H9 (cell line): Measurements from ENCODE around the gene STARD10. TPM values are rescaled to one million over a fixed set of nuclear protein-coding genes. Genes with fewer than 3 reads are reported as not detected.

Experiments
- DNase-seq: peaks from one replicate; pipeline ENCODE4 v3.0.0-alpha.2; 2017
- H2AFZ ChIP-seq: one replicate; pipeline ENCODE4 v1.6.1; 2013; ENCODE audit warnings: mild to moderate bottlenecking, low read length, control low read depth, moderate library complexity
- H2AK5ac ChIP-seq: 2 replicates; pipeline ENCODE4 v1.6.1; 2013; ENCODE audit warnings: low read length, control low read depth, mixed read lengths; ENCODE audit not compliant: insufficient read length
- H2BK120ac ChIP-seq: one replicate; pipeline ENCODE4 v1.6.1; 2013; ENCODE audit warnings: low read depth, mild to moderate bottlenecking, low read length, control low read depth, inconsistent platforms; ENCODE audit not compliant: poor library complexity, severe bottlenecking
- H2BK12ac ChIP-seq: 2 replicates; pipeline ENCODE4 v1.6.1; 2013; ENCODE audit warnings: low read length, control low read depth, mixed read lengths, low read depth; ENCODE audit not compliant: insufficient read length
- H2BK15ac ChIP-seq: 2 replicates; pipeline ENCODE4 v1.6.1; 2013; ENCODE audit warnings: low read depth, low read length, control low read depth
- H2BK20ac ChIP-seq: one replicate; pipeline ENCODE4 v1.6.1; 2013; ENCODE audit warnings: low read depth, mild to moderate bottlenecking, low read length, control low read depth, inconsistent platforms; ENCODE audit not compliant: poor library complexity, severe bottlenecking
- H2BK5ac ChIP-seq: 2 replicates; pipeline ENCODE4 v1.6.1; 2013; ENCODE audit warnings: low read length, control low read depth, mixed read lengths; ENCODE audit not compliant: insufficient read length
- H3K14ac ChIP-seq: 2 replicates; pipeline ENCODE4 v1.6.1; 2013; ENCODE audit warnings: low read length, control low read depth; ENCODE audit not compliant: insufficient read depth
- H3K18ac ChIP-seq: 2 replicates; pipeline ENCODE4 v1.6.1; 2013; ENCODE audit warnings: low read depth, mild to moderate bottlenecking, mixed read lengths, low read length, control low read depth; ENCODE audit not compliant: insufficient read length
- H3K23ac ChIP-seq: 2 replicates; pipeline ENCODE4 v1.6.1; 2013; ENCODE audit warnings: low read length, control low read depth, mixed read lengths, low read depth; ENCODE audit not compliant: insufficient read length
- H3K23me2 ChIP-seq: 2 replicates; pipeline ENCODE4 v1.6.1; 2013; ENCODE audit warnings: low read depth, mild to moderate bottlenecking, mixed read lengths, low read length, control low read depth; ENCODE audit not compliant: insufficient read length, poor library complexity, severe bottlenecking
- H3K27ac ChIP-seq: 2 replicates; pipeline ENCODE4 v1.5.1; 2013; ENCODE audit warnings: low read length, control low read depth, mixed read lengths, low read depth; ENCODE audit not compliant: insufficient read length
- H3K27me3 ChIP-seq: 2 replicates; pipeline ENCODE4 v1.6.1; 2013; ENCODE audit warnings: low read length, control low read depth, inconsistent platforms; ENCODE audit not compliant: insufficient read depth
- H3K4ac ChIP-seq: 2 replicates; pipeline ENCODE4 v1.6.1; 2013; ENCODE audit warnings: low read depth, mild to moderate bottlenecking, control low read depth, inconsistent platforms, low read length, moderate library complexity
- H3K4me1 ChIP-seq: 2 replicates; pipeline ENCODE4 v1.6.1; 2013; ENCODE audit warnings: low read length, control low read depth, inconsistent platforms; ENCODE audit not compliant: insufficient read depth
- H3K4me2 ChIP-seq: 2 replicates; pipeline ENCODE4 v1.6.1; 2013; ENCODE audit warnings: low read length, control low read depth, mixed read lengths; ENCODE audit not compliant: insufficient read length, insufficient read depth
- H3K56ac ChIP-seq: 2 replicates; pipeline ENCODE4 v1.6.1; 2013; ENCODE audit warnings: low read depth, mild to moderate bottlenecking, mixed read lengths, low read length, control low read depth; ENCODE audit not compliant: insufficient read length
- H3K79me1 ChIP-seq: 2 replicates; pipeline ENCODE4 v1.6.1; 2013; ENCODE audit warnings: low read depth, mild to moderate bottlenecking, moderate library complexity, low read length, control low read depth, inconsistent platforms; ENCODE audit not compliant: insufficient read depth, poor library complexity, severe bottlenecking
- H3K79me2 ChIP-seq: 2 replicates; pipeline ENCODE4 v1.6.1; 2013; ENCODE audit warnings: low read length, control low read depth, inconsistent platforms; ENCODE audit not compliant: insufficient read depth
- H3K9ac ChIP-seq: 2 replicates; pipeline ENCODE4 v1.6.1; 2013; ENCODE audit warnings: low read length, control low read depth, mixed read lengths; ENCODE audit not compliant: insufficient read length; ENCODE audit errors: extremely low read depth
- H3K9me3 ChIP-seq: one replicate; pipeline ENCODE4 v1.6.1; 2013; ENCODE audit warnings: low read depth, low read length, inconsistent platforms; ENCODE audit not compliant: control insufficient read depth
- H3T11ph ChIP-seq: one replicate; pipeline ENCODE4 v1.6.1; 2013; ENCODE audit warnings: mild to moderate bottlenecking, low read length, control low read depth, inconsistent platforms
- H4K20me1 ChIP-seq: one replicate; pipeline ENCODE4 v1.6.1; 2013; ENCODE audit not compliant: control insufficient read depth, insufficient read length, insufficient read depth
- H4K5ac ChIP-seq: 2 replicates; pipeline ENCODE4 v1.6.1; 2013; ENCODE audit warnings: low read depth, mild to moderate bottlenecking, mixed read lengths, low read length, control low read depth; ENCODE audit not compliant: insufficient read length
- H4K8ac ChIP-seq: replicated peaks from 2 replicates; pipeline ENCODE4 v1.6.1; 2013; ENCODE audit warnings: low read length, control low read depth, mixed read lengths, low read depth; ENCODE audit not compliant: insufficient read length
- H4K91ac ChIP-seq: 2 replicates; pipeline ENCODE4 v1.6.1; 2013; ENCODE audit warnings: low read depth, mild to moderate bottlenecking, moderate library complexity, mixed read lengths, low read length, control low read depth; ENCODE audit not compliant: insufficient read length
- H3K27ac Mint-ChIP-seq, 3 experiments: 2 replicates in 2 of 3; 3 replicates in 1 of 3; pipeline ENCODE4 v1.8.0; 2020 to 2021; ENCODE audit warnings: mixed read lengths in 3 of 3, mild to moderate bottlenecking in 1 of 3, moderate library complexity in 1 of 3
- H3K27me3 Mint-ChIP-seq: 2 replicates; pipeline ENCODE4 v1.8.0; 2021; ENCODE audit warnings: low read depth, mild to moderate bottlenecking, moderate library complexity, mixed read lengths
- H3K36me3 Mint-ChIP-seq, 3 experiments: 2 replicates in 2 of 3; 3 replicates in 1 of 3; pipeline ENCODE4 v1.8.0; 2020 to 2021; ENCODE audit warnings: low read depth in 3 of 3, mixed read lengths in 3 of 3; ENCODE audit not compliant: insufficient read depth in 1 of 3
- H3K4me1 Mint-ChIP-seq, 2 experiments: 2 replicates each; pipeline ENCODE4 v1.8.0; 2020; ENCODE audit warnings: mixed read lengths in 2 of 2
- H3K4me3 Mint-ChIP-seq, 2 experiments: 2 replicates in 1 of 2; 3 replicates in 1 of 2; pipeline ENCODE4 v1.8.0; 2020 to 2021; ENCODE audit warnings: mild to moderate bottlenecking in 2 of 2, mixed read lengths in 2 of 2, moderate library complexity in 1 of 2
- H3K9me3 Mint-ChIP-seq, 2 experiments: 2 replicates in 1 of 2; 3 replicates in 1 of 2; pipeline ENCODE4 v1.8.0; 2020; ENCODE audit warnings: mild to moderate bottlenecking in 2 of 2, mixed read lengths in 2 of 2, moderate library complexity in 1 of 2
- CTCF ChIP-seq: fragments of 200-600 bp; sonication (generic); conservative IDR thresholded peaks from 3 replicates; pipeline ENCODE4 v1.8.0; 2021; ENCODE audit warnings: antibody characterized with exemption, mild to moderate bottlenecking
- WGBS: extraction: QIAGEN DNeasy Blood & Tissue Kit; methylation state at CpG from one replicate; pipeline ENCODE4 v1.1.7; 2013; ENCODE audit warnings: missing lambda C conversion rate, low lambda C conversion rate, mixed read lengths; ENCODE audit not compliant: insufficient read length; ENCODE audit errors: extremely low coverage; 5-methylcytosine and 5-hydroxymethylcytosine counted together
- total RNA-seq: library from RNA; stranded (reverse); gene quantifications from 2 replicates; pipeline ENCODE4 v1.2.1, GENCODE V29; 2021

Gene STARD10
- total RNA-seq, 1 experiment from 2014 or later: 24.4 TPM

- Histone ChIP-seq H2BK15ac (no peak overlapping the region), H3K4me1 (no peaks in the 10 kb centered on the region), H3K23me2 (no peaks in the 10 kb centered on the region), H4K91ac (no peak overlapping the region), H3K27ac (no peak overlapping the region), H3K9me3 (no peaks in the 10 kb centered on the region), H2BK12ac (no peak overlapping the region), H3K23ac (no peak overlapping the region), H2AK5ac (no peak overlapping the region), H4K5ac (no peak overlapping the region), H2BK5ac (no peak overlapping the region), H3K79me2 (no peaks in the 10 kb centered on the region), H3K56ac (no peak overlapping the region), H3K18ac (no peak overlapping the region), H3T11ph (no peak overlapping the region), H3K14ac (no peak overlapping the region), H3K4ac (no peak overlapping the region), H2BK20ac (no peak overlapping the region), H3K9ac (no peak overlapping the region), H3K4me2 (no peak overlapping the region), H2BK120ac (no peak overlapping the region), H2AFZ (no peak overlapping the region), H4K8ac (no peak overlapping the region), H3K27me3 (no peaks in the 10 kb centered on the region), H4K20me1 (no peaks in the 10 kb centered on the region), H3K79me1 (no peaks in the 10 kb centered on the region)
- no peak for TF ChIP-seq CTCF
- DNase-seq: no peak
- Mint-ChIP-seq H3K27me3 (peaks cover 12% of the 10 kb centered on the region), H3K9me3 (no peaks in the 10 kb centered on the region), H3K27ac (peak overlapping the region in 1 of 3 experiments; percentile 94; a peak in 1 of 7 replicates), H3K36me3 (no peaks in the 10 kb centered on the region; a peak in 1 of 7 replicates), H3K4me1 (peaks cover 7 to 26% of the 10 kb centered on the region in 2 experiments; a peak in 3 of 4 replicates), H3K4me3 (peak overlapping the region in 1 of 2 experiments; percentile 36; a peak in 1 of 5 replicates)
- no CpG with 5 or more reads among the region's 9 CpGs for WGBS
Observed at GRCh38 chr11:72776117-72776843, 17.6 kb downstream of the STARD10 start.
